Astrocyte (in vitro differentiated cells and primary cell): ENCODE results near the gene DAP.

Experiments
- CTCF ChIP-seq: IDR thresholded peaks from 2 replicates; pipeline ENCODE4 v1.5.1; 2011; ENCODE audit warnings: low read depth, mild to moderate bottlenecking, inconsistent platforms, low read length, moderate library complexity; ENCODE audit not compliant: insufficient read depth
- EZH2 ChIP-seq: IDR thresholded peaks from 2 replicates; pipeline ENCODE4 v1.6.1; 2012; ENCODE audit warnings: mild to moderate bottlenecking, low read length, inconsistent platforms; ENCODE audit not compliant: insufficient read depth

GRCh38 chr5:10691826-10692785 lies 68.9 kb downstream of the DAP start:
- TF ChIP-seq CTCF, result no peak
- no peak for TF ChIP-seq EZH2
